K562 (cell line): ENCODE results near the gene ZBTB14. TPM values are rescaled to one million over a fixed set of nuclear protein-coding genes. Genes with fewer than 3 reads are reported as not detected.

ENCODE experiments used
- CREM ChIP-seq: IDR thresholded peaks from 2 replicates; pipeline ENCODE4 v1.6.1; 2014; ENCODE audit warnings: antibody characterized with exemption, low read depth
- HDAC3 ChIP-seq: fragments of 450-650 bp; IDR thresholded peaks from 2 replicates; pipeline ENCODE4 v1.6.1; 2018; ENCODE audit warnings: borderline replicate concordance, mild to moderate bottlenecking, moderate library complexity; ENCODE audit not compliant: partially characterized antibody
- MBD2 ChIP-seq: sonication (generic); IDR thresholded peaks from 2 replicates; pipeline ENCODE4 v1.6.1; 2016; ENCODE audit warnings: low read depth, borderline replicate concordance
- MECOM ChIP-seq: fragments of 250-450 bp; sonication (Bioruptor Pico); IDR thresholded peaks from 2 replicates; pipeline ENCODE4 v1.8.0; 2022; ENCODE audit warnings: inconsistent platforms
- NFE2 ChIP-seq: IDR thresholded peaks from 2 replicates; pipeline ENCODE4 v1.6.1; 2014; ENCODE audit warnings: antibody characterized with exemption, low read depth
- PTRF ChIP-seq: fragments of 450-650 bp; IDR thresholded peaks from 2 replicates; pipeline ENCODE4 v1.6.1; 2016; ENCODE audit warnings: mild to moderate bottlenecking, missing genetic modification characterization, missing compliant biosample characterization
- RBBP5 ChIP-seq: fragments of 200-600 bp; sonication (generic); IDR thresholded peaks from 2 replicates; pipeline ENCODE4 v1.6.1; 2012; ENCODE audit warnings: borderline replicate concordance, mild to moderate bottlenecking, low read length, control low read depth, inconsistent platforms; ENCODE audit not compliant: insufficient read depth, poor library complexity, severe bottlenecking
- SRSF9 ChIP-seq: fragments of 200-400 bp; formaldehyde crosslinking; IDR thresholded peaks from 2 replicates; pipeline ENCODE4 v1.6.1; 2017; ENCODE audit warnings: low read depth, low read length, borderline replicate concordance
- STAT5A ChIP-seq: IDR thresholded peaks from 2 replicates; pipeline ENCODE4 v1.6.1; 2012; ENCODE audit warnings: low read length, inconsistent platforms, borderline replicate concordance
- TAL1 ChIP-seq: fragments of 450-650 bp; IDR thresholded peaks from 2 replicates; pipeline ENCODE4 v1.6.1; 2016; ENCODE audit warnings: mild to moderate bottlenecking
- ZNF232 ChIP-seq: sonication (generic); formaldehyde crosslinking; IDR thresholded peaks from 2 replicates; pipeline ENCODE4 v1.8.0; 2022; ENCODE audit warnings: mild to moderate bottlenecking, missing genetic modification reagents
- ZSCAN29 ChIP-seq: fragments of 450-650 bp; IDR thresholded peaks from 2 replicates; pipeline ENCODE4 v1.6.1; 2017
- polyA plus RNA-seq, 8 experiments: library from polyadenylated mRNA; depleted of rRNA in 4 of 8; stranded (reverse) in 5 of 8; unstranded in 3 of 8; fragments of >200 nt; fragmentation: Nextera tagmentation in 2 of 8; fragmentation: Illumina TruSeq in 1 of 8; extraction: Ambion mirVana in 2 of 8; extraction: Trizol in 1 of 8; gene quantifications; 2 replicates each; pipeline versions ENCODE4 v1.2.1 to v1.2.3, GENCODE V29; 2011 to 2014; ENCODE audit warnings: inconsistent platforms in 1 of 8, missing spikeins in 1 of 8
- total RNA-seq, 7 experiments: library from RNA; depleted of rRNA in 6 of 7; stranded (reverse); fragments of >200 nt in 6 of 7; fragmentation: Illumina TruSeq in 2 of 7; extraction: Trizol in 2 of 7; gene quantifications; 2 replicates each; pipeline versions ENCODE4 v1.2.1 to v1.2.3, GENCODE V29; 2011 to 2021; ENCODE audit warnings: low replicate concordance in 1 of 7
- TF ChIP-seq, protein P1 (sequence below): fragments of 200-800 bp; sonication (Bioruptor generic); IDR thresholded peaks from 2 replicates; pipeline ENCODE4 v1.6.1; 2016; ENCODE audit warnings: missing genetic modification characterization, missing compliant biosample characterization
- TF ChIP-seq, protein P2 (sequence below): fragments of 450-650 bp; formaldehyde crosslinking; IDR thresholded peaks from 2 replicates; pipeline ENCODE4 v1.4.0; 2020; ENCODE audit warnings: mild to moderate bottlenecking, moderate library complexity
- TF ChIP-seq, protein P3 (sequence below): fragments of 450-650 bp; formaldehyde crosslinking; IDR thresholded peaks from 2 replicates; pipeline ENCODE4 v1.4.0; 2020; ENCODE audit warnings: mild to moderate bottlenecking, moderate library complexity
- TF ChIP-seq, protein P4 (sequence below): fragments of 250-450 bp; sonication (Bioruptor Pico); IDR thresholded peaks from 2 replicates; pipeline ENCODE4 v1.4.0; 2020; ENCODE audit warnings: mild to moderate bottlenecking, moderate library complexity

Gene ZBTB14
- total and polyA plus RNA-seq, 9 of the 15 experiments (the other 6 are each of a cell fraction or from before 2014, with no cell fraction given) = 2.8 to 12.6 (median 9.0) TPM

DNA sequence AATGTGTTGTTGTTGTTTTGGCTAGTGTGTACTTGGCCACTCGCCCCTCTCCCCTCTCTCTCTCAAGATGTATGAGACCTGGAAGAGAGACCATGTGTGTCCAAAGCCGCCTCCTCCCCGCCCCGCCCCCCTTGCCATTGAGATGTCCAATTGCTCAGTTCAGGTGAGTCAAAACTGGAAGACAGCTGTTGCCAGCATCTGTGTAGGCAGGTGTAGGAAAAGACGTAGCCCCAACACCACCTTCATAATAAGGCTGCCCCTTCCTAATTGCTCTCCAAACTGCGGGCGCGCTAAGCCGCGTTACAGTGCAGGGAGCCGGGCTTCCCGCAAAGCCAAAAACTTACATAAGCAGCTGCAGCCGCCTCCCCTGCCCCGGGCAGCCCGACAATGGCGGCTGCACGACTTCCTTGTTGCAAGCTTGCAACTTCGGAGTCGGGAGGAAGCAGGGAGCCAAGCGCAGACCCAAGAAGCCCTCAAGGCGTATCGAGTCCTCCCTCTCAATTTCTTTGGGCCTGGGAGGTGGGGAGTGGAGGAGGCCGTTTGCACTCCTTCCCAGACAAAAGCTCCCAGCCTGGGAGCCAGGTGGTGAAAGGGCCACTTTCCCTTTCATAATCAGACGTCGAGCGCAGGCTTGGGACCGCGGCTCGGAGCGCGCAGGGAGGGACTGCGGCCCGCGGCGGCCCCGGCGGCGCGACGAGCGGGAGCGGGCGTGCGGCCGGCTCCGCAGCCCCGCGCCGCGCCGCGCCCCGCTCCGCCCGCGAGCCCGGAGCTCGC lies 882 bp downstream of the ZBTB14 start (continued):
- TF ChIP-seq, protein P1, sequence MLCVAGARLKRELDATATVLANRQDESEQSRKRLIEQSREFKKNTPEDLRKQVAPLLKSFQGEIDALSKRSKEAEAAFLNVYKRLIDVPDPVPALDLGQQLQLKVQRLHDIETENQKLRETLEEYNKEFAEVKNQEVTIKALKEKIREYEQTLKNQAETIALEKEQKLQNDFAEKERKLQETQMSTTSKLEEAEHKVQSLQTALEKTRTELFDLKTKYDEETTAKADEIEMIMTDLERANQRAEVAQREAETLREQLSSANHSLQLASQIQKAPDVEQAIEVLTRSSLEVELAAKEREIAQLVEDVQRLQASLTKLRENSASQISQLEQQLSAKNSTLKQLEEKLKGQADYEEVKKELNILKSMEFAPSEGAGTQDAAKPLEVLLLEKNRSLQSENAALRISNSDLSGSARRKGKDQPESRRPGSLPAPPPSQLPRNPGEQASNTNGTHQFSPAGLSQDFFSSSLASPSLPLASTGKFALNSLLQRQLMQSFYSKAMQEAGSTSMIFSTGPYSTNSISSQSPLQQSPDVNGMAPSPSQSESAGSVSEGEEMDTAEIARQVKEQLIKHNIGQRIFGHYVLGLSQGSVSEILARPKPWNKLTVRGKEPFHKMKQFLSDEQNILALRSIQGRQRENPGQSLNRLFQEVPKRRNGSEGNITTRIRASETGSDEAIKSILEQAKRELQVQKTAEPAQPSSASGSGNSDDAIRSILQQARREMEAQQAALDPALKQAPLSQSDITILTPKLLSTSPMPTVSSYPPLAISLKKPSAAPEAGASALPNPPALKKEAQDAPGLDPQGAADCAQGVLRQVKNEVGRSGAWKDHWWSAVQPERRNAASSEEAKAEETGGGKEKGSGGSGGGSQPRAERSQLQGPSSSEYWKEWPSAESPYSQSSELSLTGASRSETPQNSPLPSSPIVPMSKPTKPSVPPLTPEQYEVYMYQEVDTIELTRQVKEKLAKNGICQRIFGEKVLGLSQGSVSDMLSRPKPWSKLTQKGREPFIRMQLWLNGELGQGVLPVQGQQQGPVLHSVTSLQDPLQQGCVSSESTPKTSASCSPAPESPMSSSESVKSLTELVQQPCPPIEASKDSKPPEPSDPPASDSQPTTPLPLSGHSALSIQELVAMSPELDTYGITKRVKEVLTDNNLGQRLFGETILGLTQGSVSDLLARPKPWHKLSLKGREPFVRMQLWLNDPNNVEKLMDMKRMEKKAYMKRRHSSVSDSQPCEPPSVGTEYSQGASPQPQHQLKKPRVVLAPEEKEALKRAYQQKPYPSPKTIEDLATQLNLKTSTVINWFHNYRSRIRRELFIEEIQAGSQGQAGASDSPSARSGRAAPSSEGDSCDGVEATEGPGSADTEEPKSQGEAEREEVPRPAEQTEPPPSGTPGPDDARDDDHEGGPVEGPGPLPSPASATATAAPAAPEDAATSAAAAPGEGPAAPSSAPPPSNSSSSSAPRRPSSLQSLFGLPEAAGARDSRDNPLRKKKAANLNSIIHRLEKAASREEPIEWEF (CRISPR knock-in tag) = no peak
- TF ChIP-seq ZNF232 (CRISPR knock-in tag) (no peak), MECOM (no peak), PTRF (no peak), ZSCAN29 (no peak), SRSF9 (no peak), TAL1 (no peak), MBD2 (no peak), RBBP5 (peak; percentile 20), CREM (no peak), STAT5A (no peak), HDAC3 (no peak), NFE2 (no peak)
- TF ChIP-seq, protein P2, sequence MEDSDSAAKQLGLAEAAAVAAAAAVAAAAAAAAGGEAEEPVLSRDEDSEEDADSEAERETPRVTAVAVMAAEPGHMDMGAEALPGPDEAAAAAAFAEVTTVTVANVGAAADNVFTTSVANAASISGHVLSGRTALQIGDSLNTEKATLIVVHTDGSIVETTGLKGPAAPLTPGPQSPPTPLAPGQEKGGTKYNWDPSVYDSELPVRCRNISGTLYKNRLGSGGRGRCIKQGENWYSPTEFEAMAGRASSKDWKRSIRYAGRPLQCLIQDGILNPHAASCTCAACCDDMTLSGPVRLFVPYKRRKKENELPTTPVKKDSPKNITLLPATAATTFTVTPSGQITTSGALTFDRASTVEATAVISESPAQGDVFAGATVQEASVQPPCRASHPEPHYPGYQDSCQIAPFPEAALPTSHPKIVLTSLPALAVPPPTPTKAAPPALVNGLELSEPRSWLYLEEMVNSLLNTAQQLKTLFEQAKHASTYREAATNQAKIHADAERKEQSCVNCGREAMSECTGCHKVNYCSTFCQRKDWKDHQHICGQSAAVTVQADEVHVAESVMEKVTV (CRISPR knock-in tag) = no peak
- TF ChIP-seq, protein P3, sequence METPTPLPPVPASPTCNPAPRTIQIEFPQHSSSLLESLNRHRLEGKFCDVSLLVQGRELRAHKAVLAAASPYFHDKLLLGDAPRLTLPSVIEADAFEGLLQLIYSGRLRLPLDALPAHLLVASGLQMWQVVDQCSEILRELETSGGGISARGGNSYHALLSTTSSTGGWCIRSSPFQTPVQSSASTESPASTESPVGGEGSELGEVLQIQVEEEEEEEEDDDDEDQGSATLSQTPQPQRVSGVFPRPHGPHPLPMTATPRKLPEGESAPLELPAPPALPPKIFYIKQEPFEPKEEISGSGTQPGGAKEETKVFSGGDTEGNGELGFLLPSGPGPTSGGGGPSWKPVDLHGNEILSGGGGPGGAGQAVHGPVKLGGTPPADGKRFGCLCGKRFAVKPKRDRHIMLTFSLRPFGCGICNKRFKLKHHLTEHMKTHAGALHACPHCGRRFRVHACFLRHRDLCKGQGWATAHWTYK (CRISPR knock-in tag) = 0 out of 2 replicates have a peak, but pooled peaks have one; percentile 25
- TF ChIP-seq, protein P4, sequence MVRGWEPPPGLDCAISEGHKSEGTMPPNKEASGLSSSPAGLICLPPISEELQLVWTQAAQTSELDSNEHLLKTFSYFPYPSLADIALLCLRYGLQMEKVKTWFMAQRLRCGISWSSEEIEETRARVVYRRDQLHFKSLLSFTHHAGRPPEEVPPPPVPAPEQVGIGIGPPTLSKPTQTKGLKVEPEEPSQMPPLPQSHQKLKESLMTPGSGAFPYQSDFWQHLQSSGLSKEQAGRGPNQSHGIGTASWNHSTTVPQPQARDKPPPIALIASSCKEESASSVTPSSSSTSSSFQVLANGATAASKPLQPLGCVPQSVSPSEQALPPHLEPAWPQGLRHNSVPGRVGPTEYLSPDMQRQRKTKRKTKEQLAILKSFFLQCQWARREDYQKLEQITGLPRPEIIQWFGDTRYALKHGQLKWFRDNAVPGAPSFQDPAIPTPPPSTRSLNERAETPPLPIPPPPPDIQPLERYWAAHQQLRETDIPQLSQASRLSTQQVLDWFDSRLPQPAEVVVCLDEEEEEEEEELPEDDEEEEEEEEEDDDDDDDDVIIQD (CRISPR knock-in tag) = no peak
